WTC11 (cell line): ENCODE data around the gene M6PR.

Experiments used
- FOXK1 ChIP-seq: sonication (generic); formaldehyde crosslinking; IDR thresholded peaks from 2 replicates; pipeline ENCODE4 v1.8.0; 2022; ENCODE audit warnings: mild to moderate bottlenecking, moderate library complexity, missing genetic modification reagents
- MAX ChIP-seq: sonication (generic); formaldehyde crosslinking; IDR thresholded peaks from 2 replicates; pipeline ENCODE4 v1.8.0; 2022; ENCODE audit warnings: mild to moderate bottlenecking, missing genetic modification reagents
- TF ChIP-seq, protein P1 (sequence below): sonication (generic); formaldehyde crosslinking; IDR thresholded peaks from 2 replicates; pipeline ENCODE4 v1.8.0; 2022; ENCODE audit warnings: mild to moderate bottlenecking, missing genetic modification reagents
- TF ChIP-seq, protein P2 (sequence below): fragments of 200-600 bp; IDR thresholded peaks from 2 replicates; pipeline ENCODE4 v1.8.0; 2022; ENCODE audit warnings: antibody characterized with exemption

DNA sequence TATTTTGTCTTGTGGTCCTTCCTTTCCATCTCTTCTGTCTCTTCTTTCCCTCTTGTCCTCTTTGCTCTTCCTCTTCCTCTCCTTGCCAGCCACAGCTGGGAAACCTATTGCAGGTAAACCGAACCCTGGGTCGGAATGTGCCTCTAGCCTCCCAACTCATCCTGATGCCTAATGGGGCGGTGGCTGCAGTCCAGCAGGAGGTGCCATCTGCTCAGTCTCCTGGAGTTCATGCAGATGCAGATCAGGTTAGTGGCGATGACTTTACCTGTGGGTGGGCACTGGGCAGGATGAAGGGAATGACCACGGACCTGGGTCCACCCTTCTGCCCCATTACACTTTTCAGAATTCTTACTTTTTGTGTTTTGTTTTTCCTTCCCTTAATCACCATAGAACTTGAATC, 26.9 kb downstream of the M6PR start:
- no peak for TF ChIP-seq MAX (CRISPR knock-in tag)
- no peak for TF ChIP-seq FOXK1 (CRISPR knock-in tag)
- TF ChIP-seq, protein P1, sequence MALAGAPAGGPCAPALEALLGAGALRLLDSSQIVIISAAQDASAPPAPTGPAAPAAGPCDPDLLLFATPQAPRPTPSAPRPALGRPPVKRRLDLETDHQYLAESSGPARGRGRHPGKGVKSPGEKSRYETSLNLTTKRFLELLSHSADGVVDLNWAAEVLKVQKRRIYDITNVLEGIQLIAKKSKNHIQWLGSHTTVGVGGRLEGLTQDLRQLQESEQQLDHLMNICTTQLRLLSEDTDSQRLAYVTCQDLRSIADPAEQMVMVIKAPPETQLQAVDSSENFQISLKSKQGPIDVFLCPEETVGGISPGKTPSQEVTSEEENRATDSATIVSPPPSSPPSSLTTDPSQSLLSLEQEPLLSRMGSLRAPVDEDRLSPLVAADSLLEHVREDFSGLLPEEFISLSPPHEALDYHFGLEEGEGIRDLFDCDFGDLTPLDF (CRISPR knock-in tag): no peak
- TF ChIP-seq, protein P2, sequence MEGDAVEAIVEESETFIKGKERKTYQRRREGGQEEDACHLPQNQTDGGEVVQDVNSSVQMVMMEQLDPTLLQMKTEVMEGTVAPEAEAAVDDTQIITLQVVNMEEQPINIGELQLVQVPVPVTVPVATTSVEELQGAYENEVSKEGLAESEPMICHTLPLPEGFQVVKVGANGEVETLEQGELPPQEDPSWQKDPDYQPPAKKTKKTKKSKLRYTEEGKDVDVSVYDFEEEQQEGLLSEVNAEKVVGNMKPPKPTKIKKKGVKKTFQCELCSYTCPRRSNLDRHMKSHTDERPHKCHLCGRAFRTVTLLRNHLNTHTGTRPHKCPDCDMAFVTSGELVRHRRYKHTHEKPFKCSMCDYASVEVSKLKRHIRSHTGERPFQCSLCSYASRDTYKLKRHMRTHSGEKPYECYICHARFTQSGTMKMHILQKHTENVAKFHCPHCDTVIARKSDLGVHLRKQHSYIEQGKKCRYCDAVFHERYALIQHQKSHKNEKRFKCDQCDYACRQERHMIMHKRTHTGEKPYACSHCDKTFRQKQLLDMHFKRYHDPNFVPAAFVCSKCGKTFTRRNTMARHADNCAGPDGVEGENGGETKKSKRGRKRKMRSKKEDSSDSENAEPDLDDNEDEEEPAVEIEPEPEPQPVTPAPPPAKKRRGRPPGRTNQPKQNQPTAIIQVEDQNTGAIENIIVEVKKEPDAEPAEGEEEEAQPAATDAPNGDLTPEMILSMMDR: no peak
